Activated naive CD4-positive, alpha-beta T cell treated with Interleukin-2 at 50 U/mL for 16 hours (primary cell): ENCODE measurements around the gene RHBDD2.
"Not testable (repeated sequence)": the region's sequence is repeated elsewhere in the genome, so short reads cannot be mapped to it uniquely, and the experiment has no call there.

ENCODE experiments used
- DNase-seq: peaks from one replicate; pipeline ENCODE4 v3.0.0-alpha.2; 2020

Gene RHBDD2

DNA sequence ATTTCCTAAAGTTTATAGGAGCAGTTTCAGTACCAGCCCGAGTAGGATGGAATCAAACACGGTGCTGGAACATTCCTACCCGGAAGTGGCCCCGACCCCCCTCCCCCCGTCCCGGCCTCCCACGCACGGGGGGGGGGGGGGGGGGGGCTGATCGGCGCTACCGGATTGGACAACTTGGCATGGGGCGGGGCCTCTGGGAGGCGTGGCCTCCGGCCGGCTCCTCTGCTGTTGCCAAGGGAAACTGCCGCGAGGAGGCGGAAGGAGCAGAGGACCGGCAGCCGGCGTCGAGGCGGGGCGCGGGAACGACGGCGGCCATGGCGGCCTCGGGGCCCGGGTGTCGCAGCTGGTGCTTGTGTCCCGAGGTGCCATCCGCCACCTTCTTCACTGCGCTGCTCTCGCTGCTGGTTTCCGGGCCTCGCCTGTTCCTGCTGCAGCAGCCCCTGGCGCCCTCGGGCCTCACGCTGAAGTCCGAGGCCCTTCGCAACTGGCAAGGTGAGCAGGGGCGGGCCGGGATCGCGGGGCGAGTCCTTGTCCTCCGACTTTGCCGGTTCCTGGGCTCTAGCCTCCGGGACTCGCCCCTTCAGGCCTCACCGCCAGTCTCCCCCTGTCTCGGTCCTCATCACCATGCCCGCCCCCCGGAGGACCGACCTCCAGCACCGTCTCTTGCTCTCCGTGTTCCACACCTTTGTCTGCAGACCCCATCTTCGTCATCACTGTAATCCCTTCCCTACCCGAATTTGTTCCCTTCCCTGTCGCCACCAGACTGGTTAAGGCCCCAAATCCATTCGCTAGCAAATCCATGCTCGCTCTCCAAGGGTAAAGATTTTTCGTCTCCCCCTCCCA lies at the start of gene RHBDD2:
RHBDD2 (plus strand) TSS at position 266 of the 843 bp plus-strand sequence; CDS start at position 315, 49 bp downstream.
- DNase-seq = peak; percentile 98

- DNase-seq = not testable (repeated sequence)
Measured at GRCh38 chr7:75829656-75830055, 49.2 kb upstream of the RHBDD2 start.

DNA sequence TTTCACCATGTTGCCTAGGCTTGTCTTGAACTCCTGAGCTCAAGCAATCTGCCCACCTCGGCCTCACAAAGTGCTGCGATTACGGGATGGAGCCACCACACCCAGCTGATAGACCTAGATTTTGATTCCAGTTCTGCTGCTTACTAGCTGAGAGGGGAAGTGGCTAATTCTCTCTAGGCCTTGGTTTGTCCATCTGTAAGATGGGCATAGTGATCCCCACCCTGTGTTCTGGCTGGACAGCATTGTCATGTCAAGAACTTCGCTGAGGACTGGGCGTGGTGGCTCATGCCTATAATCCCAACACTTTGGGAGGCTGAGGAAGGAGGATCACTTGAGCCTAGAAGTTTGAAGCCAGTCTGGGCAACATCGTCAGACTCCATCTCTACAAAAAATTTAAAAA lies 47.9 kb upstream of the RHBDD2 start:
- no peak for DNase-seq

GRCh38 chr7:75833662-75834061 lies 45.2 kb upstream of the RHBDD2 start:
- not testable (repeated sequence) for DNase-seq

DNA sequence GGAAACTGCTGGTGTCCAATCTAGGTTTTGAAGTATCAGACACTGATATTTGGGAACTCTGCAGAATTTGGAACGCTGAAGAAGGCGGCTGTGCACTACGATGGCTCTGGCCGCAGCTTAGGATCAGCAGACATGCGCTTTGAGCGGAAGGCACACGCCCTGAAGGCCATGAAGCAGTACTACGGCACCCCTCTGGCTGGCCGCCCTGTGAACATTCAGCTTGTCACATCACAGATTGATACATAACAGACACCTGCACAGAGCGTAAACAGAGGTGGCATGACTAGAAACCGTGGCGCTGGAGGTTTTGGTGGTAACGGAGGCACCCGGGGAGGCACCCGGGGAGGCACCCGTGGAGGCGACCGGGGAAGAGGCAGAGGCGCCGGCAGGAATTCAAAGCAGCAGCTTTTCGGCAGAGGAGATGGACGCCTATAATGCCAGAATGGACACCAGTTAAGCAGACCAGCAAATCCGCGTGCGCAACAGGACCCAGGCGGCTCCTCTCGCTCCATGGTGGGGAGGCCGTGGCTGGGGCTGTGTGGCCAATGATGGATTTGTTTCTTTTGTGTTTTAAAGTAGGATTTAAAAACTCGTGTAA lies 43.0 kb upstream of the RHBDD2 start:
- DNase-seq = no peak

- no peak for DNase-seq
Measured at GRCh38 chr7:75836798-75837197, 42.0 kb upstream of the RHBDD2 start.

- not testable (repeated sequence) for DNase-seq
Measured at GRCh38 chr7:75838281-75838930, 40.4 kb upstream of the RHBDD2 start.

- DNase-seq = no peak
Measured at GRCh38 chr7:75840029-75840428, 38.8 kb upstream of the RHBDD2 start.

- DNase-seq = peak; percentile 60
Measured at GRCh38 chr7:75842836-75843446, 35.9 kb upstream of the RHBDD2 start.

DNA sequence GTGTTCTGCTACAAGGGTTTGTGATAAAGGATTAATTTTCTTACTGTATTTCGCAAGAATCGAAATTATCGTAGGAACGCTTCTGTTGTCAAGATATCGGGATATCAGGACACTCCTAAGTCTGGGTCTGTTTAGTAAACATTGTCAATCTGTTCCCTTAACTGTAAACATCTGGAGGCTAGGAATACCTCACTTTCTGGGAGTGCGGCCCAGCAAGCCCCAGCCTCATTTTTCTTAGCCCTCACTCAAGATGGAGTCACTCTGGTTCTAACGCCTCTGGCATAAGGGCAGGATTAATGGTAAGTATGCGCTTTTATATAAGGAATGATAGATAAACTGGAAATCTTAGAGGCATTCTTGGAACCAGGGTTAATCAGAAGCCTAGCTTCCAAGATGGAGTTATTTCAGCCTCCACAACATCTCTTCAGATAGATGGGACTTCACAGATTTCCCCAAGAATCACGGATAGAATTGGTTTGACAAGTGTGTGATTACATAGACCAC lies 35.2 kb upstream of the RHBDD2 start:
- DNase-seq = no peak

GRCh38 chr7:75844158-75844557 lies 34.7 kb upstream of the RHBDD2 start:
- no peak for DNase-seq

DNA sequence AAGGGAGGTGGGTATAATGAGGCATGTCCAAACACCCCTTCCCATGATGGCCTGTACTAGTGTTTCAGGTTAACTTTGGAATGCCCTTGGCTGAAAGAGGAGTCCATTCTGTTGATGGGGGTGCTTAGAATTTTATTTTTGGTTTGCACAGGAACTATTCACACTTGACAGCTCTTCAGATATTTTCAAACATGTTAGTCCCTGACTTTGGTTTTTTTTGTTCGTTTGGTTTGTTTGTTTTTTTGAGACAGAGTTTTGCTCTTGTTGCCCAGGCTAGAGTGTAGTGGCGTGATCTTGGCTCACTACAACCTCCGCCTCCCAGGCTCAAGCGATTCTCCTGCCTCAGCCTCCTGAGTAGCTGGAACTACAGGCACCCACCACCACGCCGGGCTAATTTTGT lies 33.7 kb upstream of the RHBDD2 start:
- not testable (repeated sequence) for DNase-seq

DNA sequence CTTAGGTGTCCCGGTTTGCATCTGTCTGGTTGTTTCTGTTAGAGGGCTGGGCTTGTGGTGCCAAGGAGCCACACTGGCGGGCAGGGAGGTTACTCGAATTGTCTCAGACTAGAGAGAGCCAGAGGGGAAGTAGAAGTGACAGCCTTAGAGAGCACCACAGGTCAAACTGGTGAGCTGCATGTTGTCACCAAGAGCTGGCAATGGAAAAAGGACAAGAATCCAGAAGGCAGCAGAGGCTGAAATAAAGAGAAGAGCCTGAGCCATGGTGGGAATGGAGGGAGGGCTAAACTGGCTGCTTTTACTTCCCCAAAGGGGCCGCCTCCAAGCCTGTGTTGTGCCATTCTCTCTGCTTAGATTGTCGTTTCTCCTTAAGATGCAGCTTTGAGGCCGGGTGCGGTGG lies 31.1 kb upstream of the RHBDD2 start:
- no peak for DNase-seq

- DNase-seq = no peak
Measured at GRCh38 chr7:75849573-75849972, 29.3 kb upstream of the RHBDD2 start.

DNA sequence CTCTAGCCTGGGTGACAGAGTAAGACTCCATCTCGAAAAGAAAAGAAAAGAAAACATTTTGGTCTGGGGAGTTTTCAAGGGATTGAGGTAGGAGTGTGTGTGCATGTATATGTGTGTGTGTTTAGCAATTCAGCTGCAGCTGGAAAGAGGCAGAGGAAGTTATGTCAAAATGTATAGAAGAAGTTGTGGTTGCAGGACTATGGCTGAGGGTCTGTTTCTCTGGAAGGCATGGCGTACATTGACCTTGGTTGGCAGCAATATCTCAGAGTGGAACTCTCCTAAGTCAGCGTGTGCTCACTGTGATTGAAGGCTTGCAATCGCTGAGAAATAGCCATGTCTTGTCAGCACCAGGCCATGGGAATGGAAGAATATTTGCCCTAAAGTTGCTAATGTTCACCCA lies 28.6 kb upstream of the RHBDD2 start:
- DNase-seq = no peak

GRCh38 chr7:75854233-75854632 lies 24.6 kb upstream of the RHBDD2 start:
- DNase-seq = no peak

DNA sequence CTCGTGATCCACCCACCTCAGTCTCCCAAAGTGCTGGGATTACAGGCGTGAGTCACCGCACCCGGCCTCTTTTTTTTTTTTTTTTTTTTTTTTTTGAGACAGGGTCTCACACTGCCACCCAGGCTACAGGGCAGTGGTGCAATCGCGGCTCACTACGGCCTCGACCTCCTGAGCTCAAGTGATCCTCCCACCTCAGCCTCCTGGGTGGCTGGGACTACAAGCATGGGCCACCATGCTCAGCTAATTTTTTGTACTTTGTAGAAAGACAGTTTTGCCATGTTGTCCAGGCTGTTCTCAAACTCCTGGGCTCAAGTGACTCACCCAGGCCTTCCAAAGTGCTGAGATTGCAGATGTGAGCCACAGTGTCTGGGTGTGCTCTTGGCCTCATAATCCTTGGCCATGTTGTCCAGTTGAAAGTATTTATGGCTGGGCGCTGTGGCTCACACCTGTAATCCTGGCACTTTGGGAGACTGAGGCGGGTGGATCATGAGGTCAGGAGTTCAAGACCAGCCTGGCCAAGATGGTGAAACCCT lies 24.0 kb upstream of the RHBDD2 start:
- DNase-seq = not testable (repeated sequence)

DNA sequence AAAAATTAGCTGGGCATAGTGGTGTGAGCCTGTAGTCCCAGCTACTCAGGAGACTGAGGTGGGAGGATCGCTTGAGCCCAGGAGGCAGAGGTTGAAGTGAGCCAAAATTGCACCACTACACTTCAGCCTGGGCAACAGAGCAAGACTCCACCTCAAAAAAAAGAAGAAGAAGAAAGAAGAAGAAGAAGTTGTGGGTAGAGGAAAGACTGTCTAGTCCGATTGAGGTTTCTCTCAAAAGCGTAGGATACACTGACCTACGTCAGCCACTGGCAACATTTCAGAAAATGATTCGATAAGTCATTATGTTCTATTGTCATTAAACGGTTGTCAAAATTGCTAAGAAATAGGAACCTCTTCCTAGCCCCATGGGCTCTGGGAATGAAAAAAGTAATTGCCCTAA lies 22.3 kb upstream of the RHBDD2 start:
- no peak for DNase-seq

GRCh38 chr7:75858410-75858809 lies 20.4 kb upstream of the RHBDD2 start:
- DNase-seq = no peak

DNA sequence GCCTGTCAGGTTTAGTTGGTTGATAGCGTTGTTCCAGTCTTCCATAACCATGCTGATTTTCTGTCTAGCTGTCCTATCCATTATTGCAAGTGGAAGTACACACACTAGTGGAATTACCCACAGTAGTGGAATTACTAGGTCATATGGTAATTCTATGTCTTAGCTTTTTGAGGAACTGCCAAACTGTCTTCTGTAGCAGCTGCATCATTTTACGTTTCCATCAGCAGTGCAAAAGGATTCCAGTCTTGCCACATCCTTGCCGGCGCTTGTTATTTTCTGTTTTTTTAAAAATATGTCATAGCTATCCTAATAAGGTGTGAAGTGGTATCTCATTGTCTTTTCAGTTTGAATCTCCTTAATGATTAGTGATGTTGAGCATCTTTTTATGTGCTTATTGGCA lies 17.2 kb upstream of the RHBDD2 start:
- no peak for DNase-seq

DNA sequence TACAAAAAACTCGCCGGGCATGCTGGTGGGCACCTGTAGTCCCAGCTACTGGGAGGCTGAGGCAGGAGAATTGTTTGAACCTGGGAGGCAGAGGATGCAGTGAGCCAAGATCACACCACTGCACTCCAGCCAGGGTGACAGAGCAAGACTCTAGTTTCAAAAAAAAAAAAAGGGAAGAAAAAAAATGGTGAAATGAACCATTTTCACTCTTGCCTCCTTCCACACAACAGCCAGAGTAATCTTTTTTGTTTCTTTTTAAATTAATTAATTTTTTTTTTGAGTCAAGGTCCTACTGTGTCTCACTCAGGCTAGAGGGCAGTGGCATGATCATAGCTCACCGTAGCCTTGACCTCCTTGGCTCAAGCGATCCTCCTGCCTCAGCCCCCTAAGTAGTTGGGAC lies 14.6 kb upstream of the RHBDD2 start:
- DNase-seq = not testable (repeated sequence)

- no peak for DNase-seq
Measured at GRCh38 chr7:75866114-75866488, 12.7 kb upstream of the RHBDD2 start.
